Activated naive CD4-positive, alpha-beta T cell treated with anti-CD3 and anti-CD28 coated beads, Interleukin-2, amount 50 U/mL, for 72 hours (primary cell): ENCODE measurements around the gene FBN3. TPM values are rescaled to one million over a fixed set of nuclear protein-coding genes. Genes with fewer than 3 reads are reported as not detected.
"Not testable (repeated sequence)": the region's sequence is repeated elsewhere in the genome, so short reads cannot be mapped to it uniquely, and the experiment has no call there.

Experiments used
- ATAC-seq, 2 donors: fragments of 150-1000 bp; cut with Tn5 transposase; 2 replicates each; pipeline ENCODE4 v1.10.0; 2021; ENCODE audit warnings: mild to moderate bottlenecking in 2 of 2, moderate library complexity in 2 of 2
- DNase-seq, 2 donors: peaks; one replicate each; pipeline ENCODE4 v3.0.0; 2021 to 2022; ENCODE audit warnings: low spot score in 2 of 2
- H3K27ac Mint-ChIP-seq, 2 donors: one replicate each; pipeline ENCODE4 v1.8.0; 2022; ENCODE audit warnings: mild to moderate bottlenecking in 2 of 2, mixed read lengths in 2 of 2
- H3K36me3 Mint-ChIP-seq, 2 donors: one replicate each; pipeline ENCODE4 v1.8.0; 2022; ENCODE audit warnings: mixed read lengths in 2 of 2
- H3K9me3 Mint-ChIP-seq, 2 donors: one replicate each; pipeline ENCODE4 v1.8.0; 2022; ENCODE audit warnings: mixed read lengths in 2 of 2
- total RNA-seq, 2 donors: library from RNA; stranded (reverse); gene quantifications; one replicate each; pipeline ENCODE4 v1.2.3, GENCODE V29; 2022

Gene FBN3
- under 1 TPM in 1 of 2 donors, not detected in 1; 0.02 TPM for total RNA-seq

DNA sequence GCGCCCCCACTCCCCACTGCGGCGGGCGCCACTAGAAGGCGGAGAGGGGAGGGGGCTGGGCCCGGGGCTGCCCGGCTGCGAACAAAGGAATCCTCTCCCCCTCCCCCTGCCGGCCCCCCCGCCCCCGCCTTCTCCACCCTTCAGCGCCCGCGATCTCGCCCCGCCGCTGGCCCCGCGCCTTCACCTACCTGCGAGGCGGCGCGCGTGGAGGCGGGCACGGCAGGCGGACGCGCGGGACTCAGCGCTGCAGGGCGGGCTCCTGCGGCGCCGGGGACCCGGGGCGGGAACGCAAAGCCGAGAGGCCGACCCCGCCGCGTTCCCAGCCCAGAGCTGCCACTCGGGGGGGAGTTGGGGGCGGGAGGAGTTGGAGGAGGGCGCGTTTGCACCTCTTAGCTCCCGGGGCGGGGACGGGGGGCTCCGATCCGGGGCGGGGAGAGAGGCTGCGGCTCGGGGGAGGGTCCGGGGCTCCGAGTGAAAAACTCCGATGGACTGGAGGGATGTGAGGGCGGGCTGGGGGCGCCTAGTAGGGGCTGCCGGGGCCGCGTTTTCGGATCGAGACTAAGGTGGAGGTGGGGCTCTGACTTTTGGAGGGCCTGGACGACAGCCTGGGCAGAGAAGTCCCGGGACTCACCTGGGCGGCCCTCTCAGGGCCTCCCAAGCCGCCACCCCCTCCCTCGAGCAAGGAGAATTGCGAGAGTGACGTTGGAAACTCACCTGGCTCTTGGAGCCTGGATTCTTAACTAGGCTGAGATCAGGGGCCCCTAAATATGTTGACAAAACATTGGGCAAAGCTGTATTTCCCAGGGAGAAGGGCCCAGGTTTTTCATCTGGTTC is at the start of gene FBN3:
FBN3 (minus strand) TSS at position 332 of the 834 bp plus-strand sequence. CDS start 2,112 bp downstream, outside the sequence.
- no peaks in the 10 kb centered on the region for H3K36me3 Mint-ChIP-seq
- no peak for DNase-seq
- H3K27ac Mint-ChIP-seq = peak within 1 kb of the TSS in 1 of 2 donors; percentile 0
- no peaks in the 10 kb centered on the region for H3K9me3 Mint-ChIP-seq
- no peak for ATAC-seq

- Mint-ChIP-seq H3K9me3 (no peaks in the 10 kb centered on the region), H3K27ac (peak overlapping the region; percentile 20 to 86), H3K36me3 (no peaks in the 10 kb centered on the region)
- ATAC-seq (no peak), DNase-seq (no peak)
Observed at GRCh38 chr19:8196271-8196927, 47.0 kb upstream of the FBN3 start.

- peak; percentile 29 to 59 for DNase-seq
- Mint-ChIP-seq H3K27ac (peak overlapping the region; percentile 62 to 86), H3K9me3 (no peaks in the 10 kb centered on the region), H3K36me3 (no peaks in the 10 kb centered on the region)
- ATAC-seq = peak; percentile 51 to 60
Observed at GRCh38 chr19:8194528-8195267, 45.3 kb upstream of the FBN3 start.

DNA sequence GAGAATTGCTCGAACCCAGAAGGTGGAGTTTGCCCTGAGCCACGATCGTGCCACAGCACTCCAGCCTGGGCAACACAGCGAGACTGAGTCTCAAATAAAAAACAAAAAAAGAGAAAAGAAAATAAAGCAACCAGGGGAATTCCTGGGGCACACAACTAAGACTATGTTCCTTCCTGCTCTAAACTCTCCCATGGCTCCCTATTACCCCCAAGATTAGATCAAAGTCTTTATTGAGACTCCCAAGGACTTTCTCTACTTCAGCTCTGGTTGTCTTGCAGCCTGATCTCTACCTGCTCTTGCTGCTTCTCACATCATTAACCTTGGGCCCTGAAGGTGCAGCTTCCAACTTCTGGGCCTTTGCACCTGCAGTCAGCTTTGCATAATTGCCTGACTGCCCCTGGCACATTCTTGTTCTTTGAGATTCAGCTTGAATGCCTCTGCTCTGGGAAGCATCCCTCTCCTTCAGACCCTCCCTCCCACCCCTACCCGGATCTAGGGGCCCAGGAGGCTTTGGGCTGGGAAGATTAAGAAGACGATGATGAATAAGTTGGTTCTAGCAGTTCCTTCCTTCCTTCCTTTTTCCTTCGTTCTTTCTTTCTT is 42.9 kb upstream of the FBN3 start:
- ATAC-seq = no peak
- Mint-ChIP-seq H3K36me3 (no peaks in the 10 kb centered on the region), H3K9me3 (no peaks in the 10 kb centered on the region), H3K27ac (peak overlapping the region in 1 of 2 donors; percentile 86)
- no peak for DNase-seq

GRCh38 chr19:8185343-8186068 is 36.1 kb upstream of the FBN3 start:
- H3K36me3 Mint-ChIP-seq = no peaks in the 10 kb centered on the region
- ATAC-seq (no peak), DNase-seq (no peak)
- no peaks in the 10 kb centered on the region for H3K9me3 Mint-ChIP-seq
- H3K27ac Mint-ChIP-seq = no peak overlapping the region

DNA sequence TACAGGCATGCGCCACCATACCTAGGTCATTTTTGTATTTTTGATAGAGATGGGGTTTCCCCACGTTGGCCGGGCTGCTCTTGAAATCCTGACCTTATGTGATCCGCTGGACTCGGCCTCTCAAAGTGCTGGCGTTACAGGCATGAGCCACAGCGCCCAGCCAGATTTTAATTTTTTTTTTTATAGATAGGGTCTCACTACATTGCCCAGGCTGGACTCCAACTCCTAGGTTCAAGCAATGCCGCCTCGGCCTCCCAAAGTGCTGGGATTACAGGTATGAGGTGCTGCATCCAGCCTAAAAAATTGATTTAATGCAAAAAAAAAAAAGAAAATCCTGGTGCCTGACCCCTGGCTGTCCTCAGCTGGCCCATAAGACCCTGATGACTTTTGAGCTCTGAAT is 34.9 kb upstream of the FBN3 start:
- no peak for ATAC-seq
- no peak for DNase-seq
- Mint-ChIP-seq H3K27ac (no peak overlapping the region), H3K9me3 (no peaks in the 10 kb centered on the region), H3K36me3 (no peaks in the 10 kb centered on the region)

- no peaks in the 10 kb centered on the region for H3K9me3 Mint-ChIP-seq
- no peaks in the 10 kb centered on the region for H3K36me3 Mint-ChIP-seq
- DNase-seq = no peak
- no peak for ATAC-seq
- H3K27ac Mint-ChIP-seq = no peak overlapping the region
Observed at GRCh38 chr19:8180018-8180417, 30.6 kb upstream of the FBN3 start.

DNA sequence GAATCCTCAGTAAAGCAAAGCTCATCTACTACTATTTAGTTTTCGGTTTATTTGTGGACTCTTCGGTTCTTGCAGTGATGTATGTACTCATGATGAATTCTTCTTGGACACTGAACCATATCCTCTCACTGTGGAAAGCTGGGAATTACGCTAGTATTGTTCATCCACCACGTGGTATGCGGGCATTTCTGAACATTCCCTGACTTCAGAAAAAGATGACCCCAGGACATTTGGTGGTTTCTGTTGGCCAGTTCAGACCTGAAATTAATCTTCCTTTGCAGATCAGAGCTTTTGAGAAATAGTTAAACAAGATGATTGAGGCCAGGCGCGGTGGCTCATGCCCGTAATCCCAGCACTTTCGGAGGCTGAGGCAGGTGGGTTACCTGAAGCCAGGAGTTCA is 25.3 kb upstream of the FBN3 start:
- no peaks in the 10 kb centered on the region for H3K9me3 Mint-ChIP-seq
- DNase-seq = no peak
- no peaks in the 10 kb centered on the region for H3K36me3 Mint-ChIP-seq
- no peak for ATAC-seq
- H3K27ac Mint-ChIP-seq = no peak overlapping the region

GRCh38 chr19:8168537-8168936 is 19.1 kb upstream of the FBN3 start:
- H3K9me3 Mint-ChIP-seq = no peaks in the 10 kb centered on the region
- H3K36me3 Mint-ChIP-seq = no peaks in the 10 kb centered on the region
- H3K27ac Mint-ChIP-seq = no peak overlapping the region

DNA sequence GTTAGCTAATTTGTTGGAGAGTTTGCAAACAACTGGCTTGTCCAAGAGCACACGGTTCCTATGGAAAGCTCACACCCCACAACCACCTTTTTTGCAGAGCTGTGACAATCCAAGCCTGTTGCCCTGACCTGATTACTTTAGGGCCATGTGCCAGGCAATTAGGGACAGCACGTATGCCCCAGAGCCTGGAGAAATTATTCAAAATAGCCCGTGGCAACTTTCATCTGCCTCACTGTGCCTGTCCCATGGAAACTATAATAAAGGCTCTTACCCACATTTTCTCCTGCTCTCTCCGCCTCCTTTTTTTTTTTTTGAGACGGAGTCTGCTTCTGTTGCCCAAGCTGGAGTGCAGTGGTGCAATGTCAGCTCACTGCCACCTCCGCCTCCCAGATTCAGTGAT is 18.6 kb upstream of the FBN3 start:
- DNase-seq = no peak
- H3K27ac Mint-ChIP-seq = no peak overlapping the region
- ATAC-seq = no peak
- H3K36me3 Mint-ChIP-seq = no peaks in the 10 kb centered on the region
- no peaks in the 10 kb centered on the region for H3K9me3 Mint-ChIP-seq

More at GRCh38 chr19:8168537-8168936, 19.1 kb upstream of the FBN3 start:
- DNase-seq = no peak
- ATAC-seq = no peak

DNA sequence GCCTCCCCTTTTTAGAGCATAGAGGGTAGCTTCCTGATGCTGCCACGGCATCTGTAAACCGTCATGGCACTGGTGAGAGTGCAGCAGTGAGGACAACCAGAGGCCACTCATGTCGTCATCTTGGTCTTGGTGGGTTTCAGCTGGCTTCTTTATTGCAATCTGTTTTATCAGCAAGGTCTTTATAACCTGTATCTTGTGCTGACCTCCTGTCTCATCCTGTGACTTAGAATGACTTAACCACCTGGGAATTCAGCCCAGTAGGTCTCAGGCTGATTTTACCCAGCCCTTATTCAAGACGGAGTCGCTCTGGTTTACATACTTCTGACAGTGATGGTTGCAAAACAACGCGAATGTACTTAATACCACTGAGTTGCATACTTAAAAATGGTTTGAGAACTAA is 14.4 kb upstream of the FBN3 start:
- Mint-ChIP-seq H3K27ac (peak overlapping the region in 1 of 2 donors; percentile 30), H3K36me3 (no peaks in the 10 kb centered on the region), H3K9me3 (no peaks in the 10 kb centered on the region)
- DNase-seq (no peak), ATAC-seq (no peak)

DNA sequence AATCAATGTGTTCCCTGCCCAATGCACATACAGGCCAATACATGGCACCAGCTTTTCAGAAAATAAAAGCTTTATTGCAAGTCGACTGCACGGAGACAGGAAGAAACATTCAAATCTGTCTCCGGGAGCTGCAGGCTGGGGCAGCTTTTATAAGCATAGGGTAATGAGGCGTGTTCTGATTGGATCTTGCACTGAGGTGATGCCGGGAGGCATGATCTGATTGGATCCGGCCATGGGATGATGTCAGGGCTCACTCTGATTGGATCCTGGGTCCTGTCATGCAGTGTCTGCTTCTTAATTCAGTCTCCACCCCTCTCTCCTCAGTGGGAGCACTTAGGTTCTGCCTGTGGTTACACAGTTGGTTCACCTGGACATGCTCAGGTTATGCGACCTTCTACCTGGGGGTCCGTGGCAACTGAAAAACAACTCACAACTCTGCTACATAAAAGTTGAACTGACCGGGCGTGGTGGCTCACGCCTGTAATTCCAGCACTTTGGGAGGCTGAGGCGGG is 11.8 kb upstream of the FBN3 start:
- no peaks in the 10 kb centered on the region for H3K9me3 Mint-ChIP-seq
- no peaks in the 10 kb centered on the region for H3K36me3 Mint-ChIP-seq
- DNase-seq (no peak), ATAC-seq (peak; percentile 80 to 83)
- H3K27ac Mint-ChIP-seq = peak overlapping the region in 1 of 2 donors; percentile 57

DNA sequence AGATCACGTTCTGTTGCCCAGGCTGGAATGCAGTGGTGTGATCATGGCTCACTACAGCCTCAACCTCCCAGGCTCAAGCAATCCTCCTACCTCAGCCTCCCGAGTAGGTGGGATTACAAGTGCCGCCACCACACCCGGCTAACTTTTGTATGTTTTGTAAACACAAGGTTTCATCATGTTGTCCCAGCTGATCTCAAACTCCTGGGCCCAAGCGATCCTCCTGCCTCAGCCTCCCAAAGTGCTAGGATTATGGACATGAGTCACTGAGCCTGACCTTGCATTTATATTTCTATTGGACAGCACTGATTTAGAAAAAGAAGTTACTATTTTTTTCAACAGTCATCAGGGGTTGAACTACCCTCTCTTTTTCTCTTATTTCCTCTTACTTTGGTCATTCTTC is 9.9 kb upstream of the FBN3 start:
- not testable (repeated sequence) for H3K27ac Mint-ChIP-seq, ATAC-seq, H3K9me3 Mint-ChIP-seq, H3K36me3 Mint-ChIP-seq, DNase-seq

- peak in 1 of 2 donors; percentile 54 for DNase-seq
- Mint-ChIP-seq H3K36me3 (no peaks in the 10 kb centered on the region), H3K27ac (no peak overlapping the region), H3K9me3 (no peaks in the 10 kb centered on the region)
- ATAC-seq = peak; percentile 83 to 89
Observed at GRCh38 chr19:8158411-8159074, 9.2 kb upstream of the FBN3 start.

DNA sequence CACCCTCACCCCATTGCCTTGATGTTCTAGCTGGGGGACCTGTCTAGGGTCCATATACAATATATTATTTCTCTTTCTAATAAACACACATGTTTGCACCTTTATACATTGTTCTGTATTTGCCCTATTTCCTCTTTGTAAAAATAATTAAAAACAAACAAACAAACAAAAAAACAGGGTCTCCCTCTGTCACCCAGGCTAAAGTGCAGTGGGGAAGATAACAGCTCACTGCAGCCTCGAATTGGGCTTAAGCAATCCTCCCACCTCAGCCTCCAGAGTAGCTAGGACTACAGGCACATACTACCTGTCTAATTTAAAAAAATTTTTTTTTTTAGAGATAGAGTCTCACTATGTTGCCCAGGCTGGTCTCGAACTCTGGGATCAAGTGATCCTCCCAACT is 5.9 kb upstream of the FBN3 start:
- no peak for ATAC-seq
- Mint-ChIP-seq H3K27ac (no peak overlapping the region), H3K9me3 (no peaks in the 10 kb centered on the region), H3K36me3 (no peaks in the 10 kb centered on the region)
- no peak for DNase-seq

DNA sequence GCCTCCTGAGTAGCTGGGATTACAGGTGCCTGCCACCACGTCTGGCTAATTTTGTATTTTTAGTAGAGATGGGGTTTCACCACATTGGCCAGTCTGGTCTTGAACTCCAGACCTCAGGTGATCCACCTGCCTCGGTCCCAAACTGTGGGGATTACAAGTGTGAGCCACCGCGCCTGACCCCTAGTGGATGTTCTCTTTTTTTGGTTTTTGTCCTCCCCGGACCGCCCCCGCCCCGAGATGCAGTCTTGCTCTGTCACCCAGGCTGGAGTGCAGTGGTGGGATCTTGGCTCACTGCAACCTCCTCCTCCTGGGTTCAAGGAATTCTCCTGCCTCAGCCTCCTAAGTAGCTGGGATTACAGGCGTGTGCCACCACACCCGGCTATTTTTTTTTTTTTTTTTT is 4.6 kb upstream of the FBN3 start:
- H3K9me3 Mint-ChIP-seq, H3K36me3 Mint-ChIP-seq, H3K27ac Mint-ChIP-seq: not testable (repeated sequence)
- DNase-seq (peak in 1 of 2 donors; percentile 36), ATAC-seq (peak in 1 of 2 donors; percentile 57)
